ENCODE measurements around the gene TSPAN6. TPM values are rescaled to one million over a fixed set of nuclear protein-coding genes. Genes with fewer than 3 reads are reported as not detected.

The TSPAN6 gene
- total and polyA plus RNA-seq, 8 donors = 9.5 to 57.1 (median 19.8) TPM; not detected in 1

DNA sequence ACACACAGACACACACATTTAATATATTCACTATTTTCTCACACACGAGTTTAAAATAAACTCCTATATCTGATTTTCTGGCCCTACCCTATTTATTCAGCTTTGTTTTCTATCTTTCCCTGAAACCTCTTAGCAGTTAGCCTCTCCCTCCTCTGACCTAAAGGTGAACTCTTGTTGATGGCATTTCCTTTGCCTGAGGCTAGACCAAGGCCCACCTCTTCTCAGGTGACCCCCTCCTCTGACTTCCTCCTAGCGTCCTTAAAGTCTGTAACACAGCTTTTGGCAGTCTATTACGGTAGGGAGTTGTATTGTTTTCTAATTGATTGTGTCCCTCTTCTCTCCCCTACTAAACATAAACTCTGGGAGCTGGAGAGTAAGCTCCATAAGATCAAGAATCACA is 5.7 kb upstream of the TSPAN6 start:
- H3K4me3 ChIP-seq = no peak overlapping the region
- 27 to 45% (median 28%) methylated on average over 3 of the region's 3 CpGs for WGBS, 5 donors
- H3K4me1 ChIP-seq = peaks cover 0 to 6% (median 0%) of the 10 kb centered on the region in 4 donors
- TF ChIP-seq EP300 (IDR thresholded peaks at IDR 0.05) (no peak), POLR2AphosphoS5 (IDR thresholded peaks at IDR 0.05) (no peak), POLR2A (IDR thresholded peaks at IDR 0.05) (no peak)
- TF ChIP-seq, protein P1, sequence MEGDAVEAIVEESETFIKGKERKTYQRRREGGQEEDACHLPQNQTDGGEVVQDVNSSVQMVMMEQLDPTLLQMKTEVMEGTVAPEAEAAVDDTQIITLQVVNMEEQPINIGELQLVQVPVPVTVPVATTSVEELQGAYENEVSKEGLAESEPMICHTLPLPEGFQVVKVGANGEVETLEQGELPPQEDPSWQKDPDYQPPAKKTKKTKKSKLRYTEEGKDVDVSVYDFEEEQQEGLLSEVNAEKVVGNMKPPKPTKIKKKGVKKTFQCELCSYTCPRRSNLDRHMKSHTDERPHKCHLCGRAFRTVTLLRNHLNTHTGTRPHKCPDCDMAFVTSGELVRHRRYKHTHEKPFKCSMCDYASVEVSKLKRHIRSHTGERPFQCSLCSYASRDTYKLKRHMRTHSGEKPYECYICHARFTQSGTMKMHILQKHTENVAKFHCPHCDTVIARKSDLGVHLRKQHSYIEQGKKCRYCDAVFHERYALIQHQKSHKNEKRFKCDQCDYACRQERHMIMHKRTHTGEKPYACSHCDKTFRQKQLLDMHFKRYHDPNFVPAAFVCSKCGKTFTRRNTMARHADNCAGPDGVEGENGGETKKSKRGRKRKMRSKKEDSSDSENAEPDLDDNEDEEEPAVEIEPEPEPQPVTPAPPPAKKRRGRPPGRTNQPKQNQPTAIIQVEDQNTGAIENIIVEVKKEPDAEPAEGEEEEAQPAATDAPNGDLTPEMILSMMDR (IDR thresholded peaks at IDR 0.05) = no peak
- H3K27ac ChIP-seq = no peak overlapping the region
- intact Hi-C loops (cut with DNase I; ENCODE audit: low total_unique reads) = no loop called here
- H3K27me3 ChIP-seq = no peaks in the 10 kb centered on the region
- no peaks in the 10 kb centered on the region for H3K36me3 ChIP-seq
- peak in 1 of 2 donors; percentile 42 for DNase-seq
- H3K9me3 ChIP-seq = no peaks in the 10 kb centered on the region

GRCh38 chrX:100635989-100636320 is 651 bp downstream of the TSPAN6 start:
- Histone ChIP-seq H3K27me3 (peaks cover 0 to 4% (median 0%) of the 10 kb centered on the region in 3 donors), H3K4me3 (peak overlapping the region; percentile 46 to 59 (median 55)), H3K4me1 (peaks cover 0 to 9% (median 3%) of the 10 kb centered on the region in 4 donors), H3K27ac (peak overlapping the region; percentile 42 to 73 (median 65)), H3K9me3 (no peaks in the 10 kb centered on the region), H3K36me3 (peaks cover 0 to 13% (median 7%) of the 10 kb centered on the region in 4 donors)
- intact Hi-C loops (cut with DNase I; ENCODE audit: low total_unique reads) = no loop called here
- TF ChIP-seq POLR2A (IDR thresholded peaks at IDR 0.05) (no peak), EP300 (IDR thresholded peaks at IDR 0.05) (no peak), POLR2AphosphoS5 (IDR thresholded peaks at IDR 0.05) (no peak)
- TF ChIP-seq, protein P1 (IDR thresholded peaks at IDR 0.05) = no peak
- DNase-seq = no peak
- WGBS, 5 donors = 9 to 37% (median 26%) methylated on average over 5 to 8 of the region's 8 CpGs

DNA sequence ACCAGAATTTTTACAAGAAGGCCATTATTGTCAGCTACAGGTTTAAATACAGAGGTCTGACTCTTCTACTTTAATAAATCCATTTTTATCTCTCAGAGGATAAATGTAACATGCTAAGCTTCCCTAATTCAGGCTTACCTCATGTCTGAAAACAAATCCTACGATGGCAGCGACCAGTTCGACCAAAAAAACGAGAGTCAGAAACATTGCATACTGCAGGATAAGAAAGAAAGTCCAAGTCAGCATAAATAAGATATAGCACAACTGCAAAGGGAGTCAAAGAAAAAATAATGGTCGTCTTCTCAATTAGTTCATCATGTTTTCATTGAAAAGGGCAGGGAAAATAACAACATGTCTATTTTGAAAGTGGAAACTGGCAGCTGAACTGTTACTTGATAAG is 1.6 kb downstream of the TSPAN6 start:
- peaks cover 0 to 14% (median 10%) of the 10 kb centered on the region in 4 donors for H3K36me3 ChIP-seq
- intact Hi-C loops (cut with DNase I; ENCODE audit: low total_unique reads) = no loop called here
- no peak for DNase-seq
- no peaks in the 10 kb centered on the region for H3K9me3 ChIP-seq
- peaks cover 0 to 9% (median 3%) of the 10 kb centered on the region in 4 donors for H3K4me1 ChIP-seq
- no peak overlapping the region for H3K27ac ChIP-seq
- 40 to 58% (median 52%) methylated on average over 5 of the region's 5 CpGs for whole genome bisulfite sequencing, 5 donors
- TF ChIP-seq, protein P1 (IDR thresholded peaks at IDR 0.05) = no peak
- TF ChIP-seq POLR2AphosphoS5 (IDR thresholded peaks at IDR 0.05) (no peak), POLR2A (IDR thresholded peaks at IDR 0.05) (no peak), EP300 (IDR thresholded peaks at IDR 0.05) (no peak)
- H3K4me3 ChIP-seq = no peak overlapping the region
- H3K27me3 ChIP-seq = peaks cover 0 to 4% (median 0%) of the 10 kb centered on the region in 3 donors

DNA sequence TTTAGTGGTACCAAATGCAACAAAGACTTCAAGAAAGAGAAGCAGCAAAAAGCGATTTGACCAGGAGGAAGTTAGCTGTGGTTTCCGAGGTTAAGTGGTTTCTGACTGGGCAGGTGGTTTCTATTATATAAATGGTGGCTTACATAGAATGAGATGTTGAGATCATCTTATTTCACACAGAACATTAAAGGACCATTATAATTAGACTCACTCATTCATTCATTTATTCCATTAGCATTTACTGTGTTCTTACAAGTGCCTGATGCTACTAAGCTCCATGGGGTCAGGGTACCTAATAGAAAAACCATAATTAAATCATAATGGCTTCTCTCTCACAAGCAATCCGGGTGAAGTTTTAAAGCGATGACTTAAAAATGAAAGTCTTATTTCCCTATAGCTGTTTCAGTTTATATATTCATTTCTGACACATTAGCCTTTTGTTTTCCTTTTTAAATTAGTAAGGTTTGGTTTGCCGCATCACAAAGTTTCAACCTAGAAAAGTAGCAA is 10.6 kb downstream of the TSPAN6 start:
- no peak overlapping the region for H3K4me3 ChIP-seq

More for the DNA sequence above, 10.6 kb downstream of the TSPAN6 start:
- TF ChIP-seq POLR2AphosphoS5 (IDR thresholded peaks at IDR 0.05) = no peak
- TF ChIP-seq EP300 (IDR thresholded peaks at IDR 0.05) = no peak
- no peak for TF ChIP-seq POLR2A (IDR thresholded peaks at IDR 0.05)
- TF ChIP-seq, protein P1 (IDR thresholded peaks at IDR 0.05) = no peak
- DNase-seq = no peak
- WGBS, 5 donors = 64 to 78% (median 70%) methylated on average over 5 of the region's 5 CpGs
- no peak overlapping the region for H3K27ac ChIP-seq
- no peaks in the 10 kb centered on the region for H3K4me1 ChIP-seq
- peaks cover 0 to 16% (median 0%) of the 10 kb centered on the region in 4 donors for H3K36me3 ChIP-seq
- no peaks in the 10 kb centered on the region for H3K27me3 ChIP-seq
- intact Hi-C loops (cut with DNase I; ENCODE audit: low total_unique reads) = no loop called here
- H3K9me3 ChIP-seq = no peaks in the 10 kb centered on the region
